ENCODE data around the gene VAV2.

DNA sequence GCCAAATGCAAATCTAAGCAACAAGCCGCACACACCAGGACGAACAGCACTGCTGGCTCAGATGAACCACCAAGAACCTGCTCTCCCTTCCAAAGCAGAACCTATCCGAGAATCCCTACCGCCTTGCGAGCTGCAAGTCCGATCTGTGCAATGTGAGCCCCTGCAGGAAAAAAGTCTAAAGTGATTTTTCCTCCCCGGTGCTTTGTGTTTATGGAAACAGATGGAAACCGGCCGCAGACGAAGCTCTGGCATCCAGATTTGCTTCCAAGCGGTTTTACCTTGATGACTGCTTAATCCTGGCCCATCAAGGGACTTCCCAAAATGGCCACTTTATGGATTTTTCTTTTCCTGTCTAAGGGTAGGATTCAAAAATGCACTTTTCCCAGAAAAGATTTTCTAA lies 112.5 kb downstream of the VAV2 start:
- TF ChIP-seq POLR2AphosphoS5 (IDR thresholded peaks at IDR 0.05; ENCODE audit: low read depth), result no peak
- TF ChIP-seq, protein P1, sequence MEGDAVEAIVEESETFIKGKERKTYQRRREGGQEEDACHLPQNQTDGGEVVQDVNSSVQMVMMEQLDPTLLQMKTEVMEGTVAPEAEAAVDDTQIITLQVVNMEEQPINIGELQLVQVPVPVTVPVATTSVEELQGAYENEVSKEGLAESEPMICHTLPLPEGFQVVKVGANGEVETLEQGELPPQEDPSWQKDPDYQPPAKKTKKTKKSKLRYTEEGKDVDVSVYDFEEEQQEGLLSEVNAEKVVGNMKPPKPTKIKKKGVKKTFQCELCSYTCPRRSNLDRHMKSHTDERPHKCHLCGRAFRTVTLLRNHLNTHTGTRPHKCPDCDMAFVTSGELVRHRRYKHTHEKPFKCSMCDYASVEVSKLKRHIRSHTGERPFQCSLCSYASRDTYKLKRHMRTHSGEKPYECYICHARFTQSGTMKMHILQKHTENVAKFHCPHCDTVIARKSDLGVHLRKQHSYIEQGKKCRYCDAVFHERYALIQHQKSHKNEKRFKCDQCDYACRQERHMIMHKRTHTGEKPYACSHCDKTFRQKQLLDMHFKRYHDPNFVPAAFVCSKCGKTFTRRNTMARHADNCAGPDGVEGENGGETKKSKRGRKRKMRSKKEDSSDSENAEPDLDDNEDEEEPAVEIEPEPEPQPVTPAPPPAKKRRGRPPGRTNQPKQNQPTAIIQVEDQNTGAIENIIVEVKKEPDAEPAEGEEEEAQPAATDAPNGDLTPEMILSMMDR (conservative IDR thresholded peaks at IDR 0.05; ENCODE audit: low read depth in 2 of 2), result no peak
- no peak for TF ChIP-seq JUNB (IDR thresholded peaks at IDR 0.05; ENCODE audit: unreplicated experiment)
- no peak for TF ChIP-seq EZH2phosphoT487 (IDR thresholded peaks at IDR 0.05; ENCODE audit: unreplicated experiment)
- TF ChIP-seq ZNF114 (CRISPR knock-in tag; IDR thresholded peaks at IDR 0.05), result no peak
- no peak for TF ChIP-seq EZH2 (IDR thresholded peaks at IDR 0.05; ENCODE audit: low read depth, unreplicated experiment)
- TF ChIP-seq ZNF331 (CRISPR knock-in tag; IDR thresholded peaks at IDR 0.05; ENCODE audit: low read depth), result no peak
- no peak for TF ChIP-seq REST (IDR thresholded peaks at IDR 0.05; ENCODE audit: unreplicated experiment)
- TF ChIP-seq STAT1 (IDR thresholded peaks at IDR 0.05; ENCODE audit: unreplicated experiment), result no peak
- no peak for TF ChIP-seq NANOG (IDR thresholded peaks at IDR 0.05; ENCODE audit: borderline replicate concordance)
- TF ChIP-seq, protein P2, sequence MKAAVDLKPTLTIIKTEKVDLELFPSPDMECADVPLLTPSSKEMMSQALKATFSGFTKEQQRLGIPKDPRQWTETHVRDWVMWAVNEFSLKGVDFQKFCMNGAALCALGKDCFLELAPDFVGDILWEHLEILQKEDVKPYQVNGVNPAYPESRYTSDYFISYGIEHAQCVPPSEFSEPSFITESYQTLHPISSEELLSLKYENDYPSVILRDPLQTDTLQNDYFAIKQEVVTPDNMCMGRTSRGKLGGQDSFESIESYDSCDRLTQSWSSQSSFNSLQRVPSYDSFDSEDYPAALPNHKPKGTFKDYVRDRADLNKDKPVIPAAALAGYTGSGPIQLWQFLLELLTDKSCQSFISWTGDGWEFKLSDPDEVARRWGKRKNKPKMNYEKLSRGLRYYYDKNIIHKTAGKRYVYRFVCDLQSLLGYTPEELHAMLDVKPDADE (IDR thresholded peaks at IDR 0.05), result no peak

Measured in GM23338 (cell line).